K562 (cell line): ENCODE measurements around the gene PTPRC. TPM values are rescaled to one million over a fixed set of nuclear protein-coding genes. Genes with fewer than 3 reads are reported as not detected.

Source experiments
- ATAC-seq: fragments of 200-7000 bp; cut with Tn5 transposase; 3 replicates; pipeline ENCODE4 v1.9.1; 2020; ENCODE audit warnings: moderate library complexity
- BruUV-seq: library from RNA; stranded (reverse); fragments of 400-500 nt; replicated peaks from 2 replicates; lab custom pipeline; 2021; lab: Mats Ljungman, UMichigan
- CTCF ChIA-PET: fragments of 300-600 bp; formaldehyde crosslinking; extraction: SDS; loops from one replicate; lab custom pipeline; 2021; ENCODE audit warnings: low intra/inter-chr PET ratio; lab: Yijun Ruan, JAX
- POLR2A ChIA-PET: fragments of 300-600, 350-650 bp; sonication (Branson Sonifier 250); formaldehyde crosslinking; extraction: SDS; loops from one replicate; lab custom pipeline; 2021; ENCODE audit warnings: antibody characterized with exemption, inconsistent platforms; lab: Yijun Ruan, JAX
- DNase-seq, 4 experiments: peaks; one replicate each; pipeline versions ENCODE4 v3.0.0 to v3.0.0-alpha.2; 2011 to 2018; ENCODE audit warnings: low spot score in 3 of 4, mixed read lengths in 3 of 4; ENCODE audit errors: extremely low read depth in 1 of 4
- FAIRE-seq: peaks from 2 replicates; lab custom pipeline; 2011; peaks lifted over from hg19 to GRCh38; lab: Jason Lieb, UNC
- H2AFZ ChIP-seq: 2 replicates; pipeline ENCODE4 v1.6.0; 2011; ENCODE audit warnings: low read depth, low read length, control low read depth, inconsistent platforms
- H3K27ac ChIP-seq: fragments of 200-600 bp; 3 replicates; pipeline ENCODE4 v1.8.0; 2011; ENCODE audit warnings: low read depth, mild to moderate bottlenecking, control low read depth, inconsistent platforms, low read length, moderate library complexity, mixed read lengths; ENCODE audit errors: extremely low read depth
- H3K27me3 ChIP-seq, 2 experiments: fragments of 300-600 bp in 1 of 2; 2 replicates in 1 of 2; 3 replicates in 1 of 2; pipeline versions ENCODE4 v1.6.0 to v1.8.0; 2011; ENCODE audit warnings: inconsistent platforms in 2 of 2, low read length in 2 of 2, mild to moderate bottlenecking in 1 of 2, mixed read lengths in 1 of 2, moderate library complexity in 1 of 2; ENCODE audit not compliant: control insufficient read depth in 2 of 2, insufficient read depth in 2 of 2
- H3K36me3 ChIP-seq: fragments of 300-600 bp; 3 replicates; pipeline ENCODE4 v1.8.0; 2011; ENCODE audit warnings: mild to moderate bottlenecking, low read length, inconsistent platforms; ENCODE audit not compliant: control insufficient read depth, insufficient read depth
- H3K4me1 ChIP-seq, 2 experiments: fragments of 200-600 bp in 1 of 2; replicated peaks in 1 of 2; 2 replicates in 1 of 2; 3 replicates in 1 of 2; pipeline versions ENCODE4 v1.5.1 to v1.8.0; 2011; ENCODE audit warnings: inconsistent platforms in 2 of 2, low read length in 2 of 2, mild to moderate bottlenecking in 1 of 2, mixed read lengths in 1 of 2, moderate library complexity in 1 of 2; ENCODE audit not compliant: control insufficient read depth in 2 of 2, insufficient read depth in 2 of 2
- H3K4me2 ChIP-seq: 2 replicates; pipeline ENCODE4 v1.6.1; 2011; ENCODE audit warnings: low read length, control low read depth, inconsistent platforms, mixed read lengths; ENCODE audit not compliant: insufficient read depth
- H3K4me3 ChIP-seq: fragments of 200-600 bp; sonication (generic), shearing (Covaris generic); 2 replicates; pipeline ENCODE4 v1.5.1; 2016; ENCODE audit warnings: control low read depth, inconsistent platforms
- H3K79me2 ChIP-seq: fragments of 200-600 bp; 3 replicates; pipeline ENCODE4 v1.8.0; 2011; ENCODE audit warnings: low read length, inconsistent platforms; ENCODE audit not compliant: control insufficient read depth, insufficient read depth
- H3K9ac ChIP-seq, 2 experiments: 2 replicates each; pipeline versions ENCODE4 v1.6.0 to v1.6.1; 2011; ENCODE audit warnings: low read depth in 2 of 2, low read length in 2 of 2, control low read depth in 1 of 2, inconsistent platforms in 1 of 2, mild to moderate bottlenecking in 1 of 2, mixed read lengths in 1 of 2; ENCODE audit not compliant: insufficient read depth in 1 of 2
- H3K9me1 ChIP-seq: one replicate; pipeline ENCODE4 v1.6.0; 2011; ENCODE audit warnings: inconsistent platforms, mild to moderate bottlenecking, low read length, moderate library complexity; ENCODE audit not compliant: control insufficient read depth, insufficient read depth
- H3K9me3 ChIP-seq: replicated peaks from 2 replicates; pipeline ENCODE4 v1.5.1; 2011; ENCODE audit warnings: low read depth, low read length, inconsistent platforms; ENCODE audit not compliant: control insufficient read depth, insufficient read depth
- H4K20me1 ChIP-seq: replicated peaks from 2 replicates; pipeline ENCODE4 v1.6.1; 2011; ENCODE audit warnings: low read length, inconsistent platforms, mixed read lengths; ENCODE audit not compliant: control insufficient read depth, insufficient read depth
- RBM22 ChIP-seq: fragments of 200-400 bp; formaldehyde crosslinking; IDR thresholded peaks from 2 replicates; pipeline ENCODE4 v1.6.1; 2018; ENCODE audit warnings: low read length, low read depth; ENCODE audit not compliant: poor library complexity, severe bottlenecking
- SNIP1 ChIP-seq: fragments of 450-650 bp; IDR thresholded peaks from 2 replicates; pipeline ENCODE4 v1.7.1; 2017; ENCODE audit warnings: low read depth, mild to moderate bottlenecking
- U2AF2 ChIP-seq: fragments of 200-400 bp; formaldehyde crosslinking; optimal IDR thresholded peaks from 2 replicates; pipeline ENCODE3; 2017; ENCODE audit warnings: low read depth, mild to moderate bottlenecking, low read length
- WGBS: fragments of 100-300 bp; shearing (Covaris generic); methylation state at CpG from one replicate; pipeline ENCODE4 v1.1.6; 2016; ENCODE audit warnings: low coverage, mixed read lengths; ENCODE audit not compliant: insufficient coverage; ENCODE audit errors: missing lambda C conversion rate; 5-methylcytosine and 5-hydroxymethylcytosine counted together
- in situ Hi-C: fragments of 300-500 bp; cut with MboI; formaldehyde crosslinking; loops from 4 replicates; pipeline ENCODE4 v1.15.0; 2018; ENCODE audit warnings: inconsistent platforms, mixed read lengths
- intact Hi-C: fragments of 100-400 bp; cut with micrococcal nuclease; formaldehyde crosslinking; loops from 2 replicates; pipeline ENCODE4 v1.14.2; 2022
- polyA plus RNA-seq, 8 experiments: library from polyadenylated mRNA; depleted of rRNA in 4 of 8; stranded (reverse) in 5 of 8; unstranded in 3 of 8; fragments of >200 nt; fragmentation: Nextera tagmentation in 2 of 8; fragmentation: Illumina TruSeq in 1 of 8; extraction: Ambion mirVana in 2 of 8; extraction: Trizol in 1 of 8; gene quantifications; 2 replicates each; pipeline versions ENCODE4 v1.2.1 to v1.2.3, GENCODE V29; 2011 to 2014; ENCODE audit warnings: inconsistent platforms in 1 of 8, missing spikeins in 1 of 8
- total RNA-seq, 7 experiments: library from RNA; depleted of rRNA in 6 of 7; stranded (reverse); fragments of >200 nt in 6 of 7; fragmentation: Illumina TruSeq in 2 of 7; extraction: Trizol in 2 of 7; gene quantifications; 2 replicates each; pipeline versions ENCODE4 v1.2.1 to v1.2.3, GENCODE V29; 2011 to 2021; ENCODE audit warnings: low replicate concordance in 1 of 7
- TF ChIP-seq, protein P1 (sequence below), 2 experiments: fragments of 450-650 bp in 1 of 2; sonication (generic) in 1 of 2; formaldehyde crosslinking in 1 of 2; IDR thresholded peaks; 2 replicates each; pipeline versions ENCODE4 v1.7.1 to v1.9.0; 2016 to 2022; ENCODE audit warnings: inconsistent platforms in 1 of 2, mild to moderate bottlenecking in 1 of 2, missing genetic modification reagents in 1 of 2
- TF ChIP-seq, protein P2 (sequence below): fragments of 250-450 bp; sonication (Bioruptor Pico); IDR thresholded peaks from 2 replicates; pipeline ENCODE4 v1.5.0; 2022; ENCODE audit warnings: mild to moderate bottlenecking

Gene PTPRC
- total and polyA plus RNA-seq, 9 of the 15 experiments (the other 6 are each of a cell fraction or from before 2014, with no cell fraction given) = 7.1 to 107 (median 62.9) TPM

DNA sequence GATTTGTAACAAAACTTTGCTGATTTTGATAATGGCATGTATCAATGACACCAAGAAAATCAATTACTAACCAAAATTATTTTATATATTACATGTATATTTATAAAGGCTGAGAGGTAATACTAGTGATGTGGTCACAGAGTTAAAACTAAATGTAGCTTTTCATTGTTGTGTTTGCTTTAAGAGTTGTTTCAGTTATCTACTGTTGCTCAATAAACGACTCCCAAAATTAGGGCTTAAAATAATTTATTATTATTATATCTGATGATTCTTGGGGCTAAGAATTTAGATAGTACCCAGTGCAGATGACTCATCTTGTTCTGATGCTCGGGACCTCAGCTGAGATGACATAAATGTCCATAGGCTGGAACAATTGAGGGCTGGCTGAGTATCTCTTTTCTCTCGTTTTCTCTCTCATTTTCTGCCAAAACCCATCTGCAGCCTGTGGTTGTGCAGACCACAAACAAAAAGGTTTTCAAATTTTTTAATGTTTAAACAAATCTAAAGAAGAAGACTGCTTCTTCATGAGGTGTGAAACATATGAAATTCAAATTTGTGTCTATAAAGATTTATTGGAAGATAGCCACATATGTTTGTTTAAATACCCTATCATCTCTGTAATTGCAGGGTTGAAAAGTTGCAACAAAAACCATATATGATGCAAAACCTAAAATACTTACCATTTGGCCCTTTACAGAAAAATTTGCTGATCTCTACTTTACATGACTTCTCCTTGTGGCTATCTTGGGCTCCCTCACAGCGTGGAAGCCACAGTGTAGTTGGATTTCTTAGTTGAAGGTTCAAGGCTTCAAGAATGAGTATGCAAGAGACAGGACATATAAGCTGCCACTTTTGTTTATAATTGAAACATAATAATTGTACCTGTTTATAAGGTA, 14.8 kb upstream of the PTPRC start:
- POLR2A ChIA-PET = interaction anchor here (0.6 kb wide), 2 partner anchors 48 to 1500 kb away, joined by 3 to 4 read pairs; no protein-coding TSS in a partner anchor
- ATAC-seq (no peak), FAIRE-seq (no peak), DNase-seq (no peak)
- intact Hi-C loops (no loop called here), in situ Hi-C loops (no loop called here)
- Histone ChIP-seq H3K27me3 (no peaks in the 10 kb centered on the region), H3K36me3 (no peaks in the 10 kb centered on the region), H3K4me3 (no peak overlapping the region), H4K20me1 (no peaks in the 10 kb centered on the region), H3K9me3 (no peaks in the 10 kb centered on the region), H3K9ac (no peak overlapping the region), H3K27ac (no peak overlapping the region), H2AFZ (no peak overlapping the region), H3K79me2 (no peaks in the 10 kb centered on the region), H3K4me1 (peaks cover 0 to 4% of the 10 kb centered on the region in 2 experiments; a peak in 2 of 5 replicates), H3K9me1 (no peaks in the 10 kb centered on the region), H3K4me2 (no peak overlapping the region)
- 23% methylated on average over 4 of the region's 4 CpGs for WGBS
- no TSS peak for BruUV-seq
- TF ChIP-seq RBM22 (no peak), U2AF2 (no peak), SNIP1 (no peak)
- TF ChIP-seq, protein P1, sequence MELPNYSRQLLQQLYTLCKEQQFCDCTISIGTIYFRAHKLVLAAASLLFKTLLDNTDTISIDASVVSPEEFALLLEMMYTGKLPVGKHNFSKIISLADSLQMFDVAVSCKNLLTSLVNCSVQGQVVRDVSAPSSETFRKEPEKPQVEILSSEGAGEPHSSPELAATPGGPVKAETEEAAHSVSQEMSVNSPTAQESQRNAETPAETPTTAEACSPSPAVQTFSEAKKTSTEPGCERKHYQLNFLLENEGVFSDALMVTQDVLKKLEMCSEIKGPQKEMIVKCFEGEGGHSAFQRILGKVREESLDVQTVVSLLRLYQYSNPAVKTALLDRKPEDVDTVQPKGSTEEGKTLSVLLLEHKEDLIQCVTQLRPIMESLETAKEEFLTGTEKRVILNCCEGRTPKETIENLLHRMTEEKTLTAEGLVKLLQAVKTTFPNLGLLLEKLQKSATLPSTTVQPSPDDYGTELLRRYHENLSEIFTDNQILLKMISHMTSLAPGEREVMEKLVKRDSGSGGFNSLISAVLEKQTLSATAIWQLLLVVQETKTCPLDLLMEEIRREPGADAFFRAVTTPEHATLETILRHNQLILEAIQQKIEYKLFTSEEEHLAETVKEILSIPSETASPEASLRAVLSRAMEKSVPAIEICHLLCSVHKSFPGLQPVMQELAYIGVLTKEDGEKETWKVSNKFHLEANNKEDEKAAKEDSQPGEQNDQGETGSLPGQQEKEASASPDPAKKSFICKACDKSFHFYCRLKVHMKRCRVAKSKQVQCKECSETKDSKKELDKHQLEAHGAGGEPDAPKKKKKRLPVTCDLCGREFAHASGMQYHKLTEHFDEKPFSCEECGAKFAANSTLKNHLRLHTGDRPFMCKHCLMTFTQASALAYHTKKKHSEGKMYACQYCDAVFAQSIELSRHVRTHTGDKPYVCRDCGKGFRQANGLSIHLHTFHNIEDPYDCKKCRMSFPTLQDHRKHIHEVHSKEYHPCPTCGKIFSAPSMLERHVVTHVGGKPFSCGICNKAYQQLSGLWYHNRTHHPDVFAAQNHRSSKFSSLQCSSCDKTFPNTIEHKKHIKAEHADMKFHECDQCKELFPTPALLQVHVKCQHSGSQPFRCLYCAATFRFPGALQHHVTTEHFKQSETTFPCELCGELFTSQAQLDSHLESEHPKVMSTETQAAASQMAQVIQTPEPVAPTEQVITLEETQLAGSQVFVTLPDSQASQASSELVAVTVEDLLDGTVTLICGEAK (IDR thresholded peaks at IDR 0.05) = 0 out of 2 replicates have a peak, but pooled peaks have one; percentile 25
- TF ChIP-seq, protein P1 (CRISPR knock-in tag; IDR thresholded peaks at IDR 0.05) = no peak
- TF ChIP-seq, protein P2, sequence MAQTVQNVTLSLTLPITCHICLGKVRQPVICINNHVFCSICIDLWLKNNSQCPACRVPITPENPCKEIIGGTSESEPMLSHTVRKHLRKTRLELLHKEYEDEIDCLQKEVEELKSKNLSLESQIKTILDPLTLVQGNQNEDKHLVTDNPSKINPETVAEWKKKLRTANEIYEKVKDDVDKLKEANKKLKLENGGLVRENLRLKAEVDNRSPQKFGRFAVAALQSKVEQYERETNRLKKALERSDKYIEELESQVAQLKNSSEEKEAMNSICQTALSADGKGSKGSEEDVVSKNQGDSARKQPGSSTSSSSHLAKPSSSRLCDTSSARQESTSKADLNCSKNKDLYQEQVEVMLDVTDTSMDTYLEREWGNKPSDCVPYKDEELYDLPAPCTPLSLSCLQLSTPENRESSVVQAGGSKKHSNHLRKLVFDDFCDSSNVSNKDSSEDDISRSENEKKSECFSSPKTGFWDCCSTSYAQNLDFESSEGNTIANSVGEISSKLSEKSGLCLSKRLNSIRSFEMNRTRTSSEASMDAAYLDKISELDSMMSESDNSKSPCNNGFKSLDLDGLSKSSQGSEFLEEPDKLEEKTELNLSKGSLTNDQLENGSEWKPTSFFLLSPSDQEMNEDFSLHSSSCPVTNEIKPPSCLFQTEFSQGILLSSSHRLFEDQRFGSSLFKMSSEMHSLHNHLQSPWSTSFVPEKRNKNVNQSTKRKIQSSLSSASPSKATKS (CRISPR knock-in tag) = no peak
- CTCF ChIA-PET = no interaction called here
